Right renal pelvis (tissue), 4 donors: ENCODE data around the gene FNDC3B. TPM values are rescaled to one million over a fixed set of nuclear protein-coding genes. Genes with fewer than 3 reads are reported as not detected.

Experiments
- DNase-seq, 4 donors: peaks; one replicate each; pipeline ENCODE4 v3.0.0-alpha.2; 2013; ENCODE audit warnings: low read depth in 4 of 4, low spot score in 3 of 4, missing footprints in 1 of 4
- polyA plus RNA-seq, 4 donors: library from polyadenylated mRNA; unstranded; fragments of 120-200 nt; gene quantifications; one replicate each; pipeline ENCODE4 v1.2.1, GENCODE V29; 2013; ENCODE audit not compliant: insufficient read length in 4 of 4

The FNDC3B gene
- polyA plus RNA-seq, 4 donors: 58.5 to 72.9 (median 68.9) TPM

- no peak for DNase-seq
Observed at GRCh38 chr3:172181932-172182586, 142.7 kb downstream of the FNDC3B start.

GRCh38 chr3:172182797-172183196 lies 143.4 kb downstream of the FNDC3B start:
- DNase-seq: no peak

DNA sequence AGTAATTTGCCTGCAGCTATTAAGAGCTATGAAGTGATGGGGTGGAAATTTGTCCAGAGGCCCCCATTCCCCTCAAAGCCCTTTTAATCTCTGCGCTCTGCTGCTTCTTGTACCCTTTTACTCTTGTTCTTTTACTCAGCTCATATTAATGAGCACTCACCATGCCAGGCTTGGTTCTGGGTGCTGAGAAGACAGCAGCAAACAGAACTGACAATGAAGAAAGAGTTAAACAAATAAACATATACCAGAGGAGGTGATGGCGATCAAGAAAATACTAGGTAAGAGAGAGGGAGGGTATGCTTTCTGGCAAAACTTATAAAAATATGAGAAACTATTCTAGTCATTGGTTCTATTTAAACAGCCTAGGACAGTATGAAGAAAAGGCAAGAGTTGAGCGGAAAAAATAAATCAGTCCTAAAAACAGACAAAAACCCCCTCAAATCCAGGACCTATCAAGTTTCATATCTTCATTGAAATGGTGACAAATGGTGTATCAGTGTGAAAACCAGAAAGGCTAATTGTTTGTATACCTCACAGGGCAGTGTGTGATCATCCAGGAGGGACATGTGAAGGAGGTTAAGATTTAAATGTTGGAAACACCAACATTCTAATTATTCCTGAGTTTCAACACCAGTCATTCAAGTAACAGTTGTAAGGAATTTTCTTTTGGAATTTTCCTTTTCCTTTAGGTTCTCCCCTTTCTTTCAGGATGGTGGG lies 144.9 kb downstream of the FNDC3B start:
- no peak for DNase-seq

- DNase-seq: no peak
Observed at GRCh38 chr3:172185907-172186306, 146.5 kb downstream of the FNDC3B start.

GRCh38 chr3:172186607-172187006 lies 147.2 kb downstream of the FNDC3B start:
- DNase-seq: no peak

GRCh38 chr3:172187511-172187910 lies 148.1 kb downstream of the FNDC3B start:
- DNase-seq: no peak

GRCh38 chr3:172188511-172188910 lies 149.1 kb downstream of the FNDC3B start:
- DNase-seq: no peak

- no peak for DNase-seq
Observed at GRCh38 chr3:172189213-172189612, 149.8 kb downstream of the FNDC3B start.

- no peak for DNase-seq
Observed at GRCh38 chr3:172189987-172190603, 150.7 kb downstream of the FNDC3B start.

GRCh38 chr3:172190980-172191379 lies 151.6 kb downstream of the FNDC3B start:
- DNase-seq: no peak

DNA sequence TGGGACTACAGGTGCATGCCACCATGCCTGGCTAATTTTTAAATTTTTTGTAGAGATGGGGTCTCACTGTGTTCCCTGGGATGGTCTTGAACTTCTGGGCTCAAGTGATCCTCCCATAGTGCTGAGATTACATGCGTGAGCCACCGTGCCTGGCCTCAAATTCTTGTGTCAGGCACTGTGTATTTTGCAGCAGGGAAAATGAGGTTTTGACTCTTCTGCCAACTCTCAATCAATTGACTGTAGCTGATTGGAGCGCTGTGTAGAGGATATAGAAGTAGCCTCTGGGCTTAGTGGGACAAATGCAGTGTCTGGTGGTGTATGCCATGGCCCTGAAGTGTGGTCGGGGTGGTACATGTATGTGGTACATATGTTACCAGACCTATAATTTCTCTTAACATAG lies 152.3 kb downstream of the FNDC3B start:
- DNase-seq: no peak

DNA sequence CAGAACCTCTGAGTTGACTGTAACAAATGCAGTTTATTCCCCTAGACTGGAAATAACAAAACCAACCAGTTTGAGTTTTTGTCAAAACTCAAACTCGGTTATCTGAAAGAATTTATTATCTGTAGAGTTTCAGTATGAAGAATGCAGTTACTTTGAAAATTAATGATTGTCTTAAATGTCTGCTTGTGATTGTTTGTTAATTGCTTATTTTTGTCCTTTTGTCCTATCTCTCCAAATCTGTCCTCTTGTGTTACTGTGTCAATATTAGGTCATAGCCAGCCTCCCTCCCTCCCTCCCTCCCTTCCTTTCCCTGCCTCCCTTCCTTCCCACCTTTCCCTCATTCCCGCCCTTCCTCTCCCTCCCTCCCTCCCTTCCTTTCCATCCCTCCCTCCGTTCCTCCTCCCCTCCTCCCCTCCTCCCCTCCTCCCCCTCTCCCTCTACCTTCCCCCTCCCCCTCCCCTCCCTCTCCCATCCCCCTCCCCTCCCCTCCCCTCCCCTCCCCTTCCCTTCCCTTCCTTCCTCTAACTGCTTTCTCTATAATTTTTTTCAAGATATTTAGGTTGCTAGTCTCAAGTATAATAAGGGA lies 153.5 kb downstream of the FNDC3B start:
- no peak for DNase-seq

DNA sequence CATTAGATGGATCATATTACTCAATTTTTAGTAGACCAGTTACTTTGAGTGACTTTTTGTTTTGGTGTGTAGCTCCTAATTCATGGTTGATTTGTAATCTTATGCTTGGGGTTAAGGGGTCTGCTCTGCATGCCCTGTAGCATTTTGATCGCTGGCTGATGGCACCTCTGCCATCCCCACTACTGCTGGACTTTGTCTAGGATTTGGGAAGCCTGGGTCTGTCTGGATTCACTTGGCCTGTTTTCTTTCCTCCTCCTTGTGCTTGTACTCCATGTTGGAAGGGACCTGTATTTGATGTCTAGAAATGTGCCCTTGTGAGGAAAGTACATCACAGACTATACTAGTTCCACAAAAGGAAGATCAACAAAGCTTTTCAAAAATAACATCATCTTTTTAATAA lies 154.1 kb downstream of the FNDC3B start:
- DNase-seq: no peak

DNA sequence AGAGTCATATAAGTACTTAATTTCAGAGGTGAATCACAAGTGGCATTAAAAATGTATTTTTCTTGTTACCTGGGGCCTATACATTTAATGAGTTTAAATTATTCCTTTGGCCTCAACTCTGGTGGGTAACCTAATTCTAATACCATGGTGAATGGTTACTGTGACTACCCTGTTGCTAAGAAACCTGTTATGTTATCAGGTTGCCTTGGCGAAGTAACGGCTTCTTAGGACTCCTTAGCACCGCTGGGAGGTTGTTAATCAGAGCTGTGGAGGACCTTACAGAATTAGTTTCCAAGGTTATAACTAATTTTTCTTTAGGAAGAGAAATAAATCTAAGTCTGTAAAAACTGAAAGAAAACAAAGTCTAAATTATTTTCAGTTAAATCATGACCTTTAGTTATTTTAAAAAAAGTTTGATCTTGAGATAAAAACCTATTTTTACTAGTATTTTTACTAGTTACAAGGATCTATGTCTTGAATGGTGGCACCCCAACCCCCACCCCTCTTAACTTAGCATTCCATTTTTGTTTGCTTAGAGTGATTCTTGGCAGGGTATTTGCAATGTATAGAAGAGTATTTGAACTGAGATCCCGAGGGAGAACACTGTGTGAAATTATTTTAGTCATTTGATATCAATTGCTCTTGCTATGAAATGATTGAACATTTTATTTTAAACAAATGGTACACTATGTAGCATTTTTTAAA lies 155.5 kb downstream of the FNDC3B start:
- DNase-seq: peak in 1 of 4 donors; percentile 20

DNA sequence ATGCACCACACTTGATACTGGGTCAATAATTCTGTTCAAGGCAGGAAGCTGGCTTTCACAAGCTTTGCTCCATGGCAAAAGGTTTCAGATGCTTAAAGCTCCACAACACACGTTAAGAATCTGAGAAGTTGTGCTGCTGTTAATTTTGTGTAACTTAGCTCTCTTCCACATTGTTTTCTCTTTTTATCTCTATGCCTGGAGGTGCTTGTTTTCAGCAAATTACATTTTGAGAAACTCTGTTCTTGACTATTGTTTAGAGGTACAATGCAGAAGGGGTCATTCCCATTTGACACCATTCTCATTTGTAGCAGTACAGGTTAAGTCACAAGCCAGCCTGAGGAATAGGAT lies 156.0 kb downstream of the FNDC3B start:
- DNase-seq: no peak

DNA sequence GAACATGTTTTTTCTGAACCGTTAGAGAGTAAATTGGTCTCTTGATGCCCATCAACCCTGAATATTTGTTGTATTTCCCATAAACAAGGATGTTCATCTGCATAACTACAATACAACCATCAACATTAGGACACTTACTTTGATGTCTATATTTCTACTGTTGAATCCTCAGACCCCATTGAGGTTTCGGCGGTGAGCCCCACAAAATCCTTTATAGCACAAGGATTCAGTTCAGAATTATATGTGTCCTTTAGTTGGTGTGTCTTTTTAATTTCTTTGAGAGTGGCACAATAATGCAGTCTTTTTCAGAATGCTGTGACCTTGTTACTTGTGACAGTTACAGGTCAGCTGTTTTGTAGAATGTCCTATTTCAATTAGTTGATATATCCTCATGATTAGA lies 158.0 kb downstream of the FNDC3B start:
- no peak for DNase-seq

- DNase-seq: no peak
Observed at GRCh38 chr3:172198428-172198827, 159.1 kb downstream of the FNDC3B start.

- no peak for DNase-seq
Observed at GRCh38 chr3:172199850-172200369, 160.5 kb downstream of the FNDC3B start.

GRCh38 chr3:172201136-172201869 lies 161.9 kb downstream of the FNDC3B start:
- peak in 1 of 4 donors; percentile 20 for DNase-seq

- no peak for DNase-seq
Observed at GRCh38 chr3:172201870-172202236, 162.5 kb downstream of the FNDC3B start.
